NCI-H2227 (cell line): ENCODE measurements around the gene TMEM238.

Source experiments
- DNase-seq: peaks from one replicate; lab custom pipeline; 2025; ENCODE audit not compliant: unreplicated experiment; lab: John Stamatoyannopoulos, UW

TMEM238 gene

GRCh38 chr19:55358943-55359908, 24.9 kb downstream of the TMEM238 start:
- no peak for DNase-seq

DNA sequence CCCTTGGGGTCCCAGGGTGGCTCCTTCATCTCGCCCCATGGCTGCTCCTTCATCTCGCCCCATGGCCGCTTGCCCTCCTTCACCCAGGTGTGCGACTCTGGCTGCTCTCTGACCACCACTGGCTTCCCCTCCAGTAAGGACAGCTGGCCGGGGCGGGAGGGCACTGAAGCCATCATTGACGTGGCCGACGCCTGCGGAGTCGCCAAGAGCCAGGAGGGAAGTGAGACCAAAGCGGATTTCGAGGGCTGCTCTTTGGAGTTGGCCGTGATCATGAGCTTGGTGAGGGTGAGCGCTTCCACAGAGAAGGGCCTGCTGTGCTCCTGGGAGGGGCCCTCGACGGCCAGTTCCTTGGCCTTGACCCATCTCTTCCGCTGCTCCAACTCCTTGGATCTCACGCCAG, 25.6 kb downstream of the TMEM238 start:
- no peak for DNase-seq

- no peak for DNase-seq
Measured at GRCh38 chr19:55355213-55355821, 28.8 kb downstream of the TMEM238 start.

- DNase-seq, result no peak
Measured at GRCh38 chr19:55354698-55355212, 29.3 kb downstream of the TMEM238 start, which contains the start of gene COX6B2. COX6B2 (minus strand) TSS chr19:55354719; CDS start chr19:55354521, 198 bp downstream.

DNA sequence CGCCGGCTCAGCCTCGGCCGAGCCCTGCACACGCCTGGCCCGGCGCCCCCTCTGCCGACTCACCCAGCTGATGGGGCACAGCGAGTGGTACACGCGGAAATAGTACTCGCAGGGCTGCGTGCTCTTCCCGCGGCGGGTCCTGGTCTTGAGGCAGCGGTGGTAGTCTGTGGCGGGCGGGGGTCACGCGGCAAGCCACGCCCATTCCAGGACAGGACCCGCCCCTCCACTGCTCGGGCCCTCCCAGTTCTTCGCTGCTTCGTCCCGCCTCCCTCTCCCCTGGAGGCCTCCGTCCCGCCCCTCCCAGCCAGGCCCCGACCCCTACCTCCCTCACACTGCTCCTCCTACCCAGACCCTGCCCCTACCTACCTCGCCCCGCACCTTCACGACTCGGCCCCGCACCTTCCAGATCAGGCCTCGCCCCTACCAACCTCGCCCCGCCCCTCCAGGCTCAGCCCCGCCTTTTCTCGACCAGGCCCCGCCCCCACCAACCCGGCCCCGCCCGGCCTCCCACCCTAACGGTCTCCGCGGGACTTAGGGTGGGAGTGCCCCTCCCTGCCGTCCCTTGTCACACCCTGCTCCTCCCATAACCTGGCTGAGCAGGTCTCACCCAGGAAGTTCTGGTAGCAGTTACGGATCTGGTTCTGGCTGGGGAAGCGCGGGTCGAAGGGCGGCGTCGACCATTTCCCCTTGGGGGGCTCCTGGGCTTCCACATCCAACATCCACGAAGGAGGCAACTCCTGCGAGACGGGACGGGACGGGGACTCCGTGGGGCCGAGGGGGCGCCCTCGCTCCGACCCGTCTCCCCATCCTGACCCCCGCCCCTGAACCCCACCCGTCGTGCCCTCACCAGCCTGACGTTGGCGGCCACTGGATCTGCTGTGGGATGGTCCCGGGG, 30.0 kb downstream of the TMEM238 start:
- DNase-seq, result peak; percentile 88

DNA sequence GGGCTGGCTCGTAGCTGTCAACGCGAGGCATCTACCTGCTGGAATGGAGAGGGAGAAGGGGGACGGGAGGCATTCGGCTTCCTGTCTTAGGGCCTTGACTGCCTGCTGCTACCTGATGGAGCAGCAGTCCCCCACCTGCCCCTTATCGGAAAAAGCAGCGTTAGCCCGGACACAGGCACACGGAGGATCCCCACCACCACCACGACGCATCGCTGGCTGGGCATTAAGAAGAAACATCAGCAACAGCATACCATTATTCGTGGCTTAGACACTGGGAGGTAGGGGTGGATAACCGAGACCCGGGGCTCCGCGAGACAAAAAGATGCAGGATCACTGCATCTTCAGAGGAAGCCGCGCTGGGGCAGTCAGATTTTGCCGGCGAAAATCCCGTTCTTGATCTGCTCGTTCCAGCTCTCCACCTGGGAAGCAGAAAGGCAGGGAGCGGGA, 30.7 kb downstream of the TMEM238 start:
- no peak for DNase-seq

- DNase-seq, result no peak
Measured at GRCh38 chr19:55352549-55353145, 31.4 kb downstream of the TMEM238 start.

GRCh38 chr19:55352040-55352439, 32.1 kb downstream of the TMEM238 start:
- no peak for DNase-seq

DNA sequence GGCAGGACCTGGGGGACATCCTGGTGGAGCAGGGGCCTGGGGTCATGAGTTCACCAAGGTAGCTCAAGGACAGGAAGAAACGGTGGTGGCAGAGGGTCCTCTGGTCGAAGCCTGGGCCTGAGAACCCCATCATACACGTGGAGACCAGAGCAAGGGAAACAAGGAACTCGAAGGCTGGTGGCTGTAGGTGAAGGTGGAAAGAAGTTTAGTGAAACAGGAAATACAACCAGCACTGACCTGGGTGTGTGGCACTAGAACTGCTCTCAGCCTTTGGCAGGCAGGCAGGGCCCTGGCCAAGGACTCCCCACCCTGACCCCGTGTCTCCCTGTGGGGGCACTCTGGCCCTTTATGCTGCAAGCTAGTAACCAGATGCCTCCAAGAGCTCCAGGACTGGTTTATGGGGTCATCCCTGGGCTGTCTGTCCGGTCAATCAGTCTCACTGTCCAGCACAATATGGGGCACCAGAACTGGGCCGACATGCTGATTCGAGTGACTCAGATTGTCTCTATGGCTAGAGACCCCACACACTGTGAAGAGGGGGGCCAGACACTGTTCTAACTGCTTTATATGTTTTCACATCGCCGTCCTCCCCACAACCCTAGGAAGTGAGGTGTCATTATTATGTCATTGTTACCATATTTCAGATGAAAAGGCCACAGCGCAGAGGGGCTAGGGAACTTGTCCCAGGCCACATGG, 33.3 kb downstream of the TMEM238 start:
- DNase-seq, result no peak

DNA sequence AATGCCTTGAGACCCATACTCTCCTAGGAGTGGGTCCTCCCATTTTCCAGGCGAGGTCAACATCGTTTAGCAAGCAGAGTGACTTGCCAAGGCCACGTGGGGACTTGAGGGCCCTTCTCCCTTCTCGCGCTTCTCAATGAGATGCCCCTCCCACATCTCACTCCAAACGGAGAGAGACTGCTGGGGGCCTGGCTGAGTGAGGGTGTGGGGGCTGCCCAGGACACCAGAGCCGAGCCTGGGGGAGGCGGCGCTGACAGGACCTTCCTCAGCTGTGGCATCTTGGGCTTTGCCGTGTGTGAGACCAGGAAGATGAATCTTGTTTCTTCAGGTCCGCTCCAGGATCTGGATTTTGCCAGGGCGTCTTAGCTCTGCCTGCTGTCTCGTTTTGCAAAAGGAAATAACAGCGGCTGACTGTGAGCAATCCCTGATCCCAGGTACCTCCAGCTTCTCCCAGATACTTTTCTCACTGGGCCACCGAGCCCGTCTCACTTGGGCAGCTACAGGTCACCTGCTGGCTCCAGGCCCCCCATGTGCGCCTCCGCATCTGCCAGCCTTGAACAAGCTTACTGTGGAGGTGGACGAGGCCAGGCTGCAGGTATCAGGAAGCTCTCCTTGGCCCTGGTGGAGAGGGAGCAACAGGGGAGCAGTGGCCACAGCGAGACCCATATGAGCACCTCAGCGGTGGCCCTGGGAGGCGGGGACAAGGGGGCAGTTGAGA, 35.6 kb downstream of the TMEM238 start:
- peak; percentile 76 for DNase-seq

- DNase-seq, result no peak
Measured at GRCh38 chr19:55347442-55348009, 36.6 kb downstream of the TMEM238 start.

- DNase-seq, result no peak
Measured at GRCh38 chr19:55346725-55347441, 37.2 kb downstream of the TMEM238 start.

DNA sequence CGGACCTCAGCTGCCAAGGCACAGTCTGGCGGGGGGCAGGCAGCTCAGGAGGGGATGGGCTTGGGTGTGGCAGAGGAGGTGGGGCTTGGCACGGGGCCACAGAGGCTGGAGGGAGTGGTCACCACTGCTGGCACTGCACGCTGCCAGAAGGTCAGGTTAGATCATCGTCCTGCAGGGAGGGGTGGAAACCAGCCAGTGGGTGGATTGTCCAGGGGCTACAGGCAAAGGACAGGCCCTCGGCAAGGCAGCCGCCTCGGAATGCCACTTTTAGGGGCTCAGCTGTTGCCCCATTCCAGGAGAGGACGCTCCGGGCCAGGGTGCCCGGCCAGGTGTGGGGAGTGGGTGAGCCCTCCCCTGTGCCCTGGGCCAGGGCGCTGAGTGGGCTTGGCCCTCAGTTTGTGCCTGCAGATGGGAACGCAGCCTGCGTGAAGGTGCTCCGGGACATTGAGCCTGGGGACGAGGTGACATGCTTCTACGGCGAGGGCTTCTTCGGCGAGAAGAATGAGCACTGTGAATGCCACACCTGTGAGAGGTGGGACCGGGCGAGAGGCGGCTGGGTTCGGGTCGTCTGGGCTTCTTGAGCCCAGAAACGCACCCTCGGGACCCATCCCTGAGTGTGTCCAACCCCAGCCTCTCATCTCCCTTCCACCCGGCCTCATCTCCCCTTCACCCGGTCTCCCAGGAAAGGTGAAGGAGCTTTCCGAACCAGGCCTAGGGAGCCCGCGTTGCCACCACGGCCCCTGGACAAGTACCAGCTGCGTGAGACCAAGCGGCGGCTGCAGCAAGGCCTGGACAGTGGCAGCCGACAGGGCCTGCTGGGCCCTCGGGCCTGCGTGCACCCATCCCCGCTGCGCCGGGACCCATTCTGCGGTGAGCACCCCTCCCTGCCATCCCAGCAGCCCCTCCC, 38.0 kb downstream of the TMEM238 start:
- DNase-seq, result peak; percentile 53

- DNase-seq, result no peak
Measured at GRCh38 chr19:55345101-55345817, 38.8 kb downstream of the TMEM238 start.

DNA sequence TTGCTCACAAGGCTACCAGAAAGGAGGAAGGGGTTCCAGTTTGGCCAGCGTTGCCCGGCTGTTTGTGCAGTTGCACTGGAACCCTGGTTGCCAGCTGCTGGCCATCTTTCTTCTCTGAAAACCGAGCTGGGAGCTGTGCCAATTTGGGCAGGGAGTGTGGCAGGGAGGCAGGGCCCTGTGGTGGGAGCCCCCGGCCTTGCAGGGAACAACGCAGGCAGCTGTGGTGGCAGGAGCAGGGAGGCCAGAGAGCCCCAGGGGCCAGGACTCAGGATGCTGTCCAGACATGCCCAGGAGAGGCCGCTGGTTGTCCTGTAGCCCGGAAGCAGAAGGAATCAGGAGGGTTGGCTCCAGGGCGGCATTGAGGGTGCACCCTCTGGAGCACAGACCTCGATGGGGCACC, 39.6 kb downstream of the TMEM238 start:
- DNase-seq, result no peak
